ENCODE data around the gene SPTLC2. TPM values are rescaled to one million over a fixed set of nuclear protein-coding genes. Genes with fewer than 3 reads are reported as not detected.

The SPTLC2 gene
- total and polyA plus RNA-seq, 2 of the 13 experiments (the other 11 are each of a cell fraction or from before 2014, with no cell fraction given), result 17.4 to 17.5 TPM

GRCh38 chr14:77457522-77458248 lies 158.8 kb downstream of the SPTLC2 start, which contains the start of the genes AHSA1 and VIPAS39 (continued):
- TF ChIP-seq TEAD2 (CRISPR knock-in tag; IDR thresholded peaks at IDR 0.05) (no peak), CHD2 (IDR thresholded peaks at IDR 0.05; ENCODE audit: low read depth, low read length) (peak; percentile 94), AHDC1 (CRISPR knock-in tag; IDR thresholded peaks at IDR 0.05; ENCODE audit: borderline replicate concordance) (no peak), AKNA (CRISPR knock-in tag; IDR thresholded peaks at IDR 0.05; ENCODE audit: borderline replicate concordance) (no peak), KLF16 (CRISPR knock-in tag; IDR thresholded peaks at IDR 0.05) (no peak; a peak in 2 of 4 replicates), HMG20B (CRISPR knock-in tag; conservative IDR thresholded peaks at IDR 0.05) (no peak), ZMYM3 (CRISPR knock-in tag; IDR thresholded peaks at IDR 0.05) (0 out of 2 replicates have a peak, but pooled peaks have one; percentile 28), SNAPC4 (CRISPR knock-in tag; IDR thresholded peaks at IDR 0.05) (peak; percentile 1; the same call in 1 of the 2 replicates), KAT8 (CRISPR knock-in tag; IDR thresholded peaks at IDR 0.05) (peak; percentile 91)
